ENCODE results near the gene NID1. TPM values are rescaled to one million over a fixed set of nuclear protein-coding genes. Genes with fewer than 3 reads are reported as not detected.

The NID1 gene, protein sequence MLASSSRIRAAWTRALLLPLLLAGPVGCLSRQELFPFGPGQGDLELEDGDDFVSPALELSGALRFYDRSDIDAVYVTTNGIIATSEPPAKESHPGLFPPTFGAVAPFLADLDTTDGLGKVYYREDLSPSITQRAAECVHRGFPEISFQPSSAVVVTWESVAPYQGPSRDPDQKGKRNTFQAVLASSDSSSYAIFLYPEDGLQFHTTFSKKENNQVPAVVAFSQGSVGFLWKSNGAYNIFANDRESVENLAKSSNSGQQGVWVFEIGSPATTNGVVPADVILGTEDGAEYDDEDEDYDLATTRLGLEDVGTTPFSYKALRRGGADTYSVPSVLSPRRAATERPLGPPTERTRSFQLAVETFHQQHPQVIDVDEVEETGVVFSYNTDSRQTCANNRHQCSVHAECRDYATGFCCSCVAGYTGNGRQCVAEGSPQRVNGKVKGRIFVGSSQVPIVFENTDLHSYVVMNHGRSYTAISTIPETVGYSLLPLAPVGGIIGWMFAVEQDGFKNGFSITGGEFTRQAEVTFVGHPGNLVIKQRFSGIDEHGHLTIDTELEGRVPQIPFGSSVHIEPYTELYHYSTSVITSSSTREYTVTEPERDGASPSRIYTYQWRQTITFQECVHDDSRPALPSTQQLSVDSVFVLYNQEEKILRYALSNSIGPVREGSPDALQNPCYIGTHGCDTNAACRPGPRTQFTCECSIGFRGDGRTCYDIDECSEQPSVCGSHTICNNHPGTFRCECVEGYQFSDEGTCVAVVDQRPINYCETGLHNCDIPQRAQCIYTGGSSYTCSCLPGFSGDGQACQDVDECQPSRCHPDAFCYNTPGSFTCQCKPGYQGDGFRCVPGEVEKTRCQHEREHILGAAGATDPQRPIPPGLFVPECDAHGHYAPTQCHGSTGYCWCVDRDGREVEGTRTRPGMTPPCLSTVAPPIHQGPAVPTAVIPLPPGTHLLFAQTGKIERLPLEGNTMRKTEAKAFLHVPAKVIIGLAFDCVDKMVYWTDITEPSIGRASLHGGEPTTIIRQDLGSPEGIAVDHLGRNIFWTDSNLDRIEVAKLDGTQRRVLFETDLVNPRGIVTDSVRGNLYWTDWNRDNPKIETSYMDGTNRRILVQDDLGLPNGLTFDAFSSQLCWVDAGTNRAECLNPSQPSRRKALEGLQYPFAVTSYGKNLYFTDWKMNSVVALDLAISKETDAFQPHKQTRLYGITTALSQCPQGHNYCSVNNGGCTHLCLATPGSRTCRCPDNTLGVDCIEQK
- total RNA-seq = 4.6 and 8.4 TPM in 2 replicates

DNA sequence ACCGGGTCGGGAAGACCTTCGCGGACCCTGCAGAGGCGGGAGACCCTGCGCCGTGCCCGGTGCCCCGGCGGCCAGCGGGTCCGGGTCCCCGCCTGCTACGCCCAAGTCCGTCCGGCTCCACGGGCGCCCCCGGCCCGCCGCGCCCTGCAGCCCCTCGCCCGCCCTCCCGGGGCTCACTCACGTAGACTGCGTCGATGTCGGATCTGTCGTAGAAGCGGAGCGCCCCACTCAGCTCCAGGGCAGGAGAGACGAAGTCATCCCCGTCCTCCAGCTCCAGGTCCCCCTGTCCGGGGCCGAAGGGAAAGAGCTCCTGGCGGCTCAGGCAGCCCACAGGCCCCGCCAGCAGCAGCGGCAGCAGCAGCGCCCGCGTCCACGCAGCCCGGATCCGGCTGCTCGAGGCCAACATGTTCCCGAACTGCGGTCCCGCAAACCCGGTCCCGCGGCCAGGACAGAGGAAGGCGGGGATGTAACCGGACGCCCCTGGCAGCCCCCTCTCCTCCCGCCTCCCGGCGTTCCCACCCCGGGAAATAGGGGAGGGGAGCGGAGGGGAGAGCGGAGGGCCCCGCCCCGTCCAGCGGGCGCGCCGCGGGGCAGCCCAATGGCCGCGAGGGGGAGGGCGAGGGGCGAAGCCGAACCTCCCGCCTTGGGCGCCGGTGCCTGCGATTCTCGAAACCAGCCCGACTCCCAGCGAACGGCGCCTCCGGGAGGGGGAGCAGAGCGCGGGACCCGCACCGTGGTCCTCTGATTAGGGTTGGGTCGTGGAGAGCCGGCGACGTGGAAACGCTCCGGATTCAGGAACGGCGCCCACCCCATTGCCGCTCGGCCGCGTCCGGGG, at the start of gene NID1:
Gene NID1 (minus strand): TSS at position 417 of the 835 bp plus-strand sequence. CDS start 11 bp downstream, at position 406.

Other genes starting within 250 kb of the NID1 start
- gene LYST, start 198.2 kb downstream of the NID1 start, total RNA-seq = 6.8 TPM in 2 replicates
- gene GPR137B, start 77.4 kb upstream of the NID1 start, total RNA-seq = 7.0 and 10.8 TPM in 2 replicates
- gene ERO1B, start 216.9 kb upstream of the NID1 start, total RNA-seq = 2.0 and 3.9 TPM in 2 replicates